HG02610 (cell line): ENCODE measurements around the gene FSCN2.
"Not testable (repeated sequence)": the region's sequence is repeated elsewhere in the genome, so short reads cannot be mapped to it uniquely, and the experiment has no call there.

Experiments used
- ATAC-seq: cut with Tn5 transposase; IDR thresholded peaks from one replicate; pipeline ENCODE4 v1.9.1; 2021; ENCODE audit warnings: mild to moderate bottlenecking, moderate library complexity; ENCODE audit not compliant: unreplicated experiment

Gene FSCN2

GRCh38 chr17:81573794-81574642, 45.8 kb downstream of the FSCN2 start:
- ATAC-seq = no peak

DNA sequence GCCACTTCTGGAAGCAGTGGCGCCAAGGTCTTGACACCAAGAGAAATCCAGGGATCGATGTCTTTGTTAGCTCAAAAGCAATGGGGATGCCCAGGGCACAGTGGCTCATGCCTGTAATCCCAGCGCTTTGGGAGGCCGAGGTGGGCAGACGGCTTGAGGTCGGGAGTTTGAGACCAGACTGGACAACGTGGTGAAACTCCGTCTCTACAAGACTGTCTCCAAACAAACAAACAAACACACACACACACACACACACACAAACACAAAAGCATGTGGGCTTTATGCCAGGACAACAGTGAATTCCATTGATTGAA, 46.4 kb downstream of the FSCN2 start:
- ATAC-seq = no peak

GRCh38 chr17:81575836-81576235, 47.7 kb downstream of the FSCN2 start:
- no peak for ATAC-seq

- ATAC-seq = no peak
Measured at GRCh38 chr17:81576621-81577277, 48.6 kb downstream of the FSCN2 start.

- ATAC-seq = no peak
Measured at GRCh38 chr17:81577278-81578000, 49.3 kb downstream of the FSCN2 start.

- no peak for ATAC-seq
Measured at GRCh38 chr17:81578038-81578441, 49.9 kb downstream of the FSCN2 start.

DNA sequence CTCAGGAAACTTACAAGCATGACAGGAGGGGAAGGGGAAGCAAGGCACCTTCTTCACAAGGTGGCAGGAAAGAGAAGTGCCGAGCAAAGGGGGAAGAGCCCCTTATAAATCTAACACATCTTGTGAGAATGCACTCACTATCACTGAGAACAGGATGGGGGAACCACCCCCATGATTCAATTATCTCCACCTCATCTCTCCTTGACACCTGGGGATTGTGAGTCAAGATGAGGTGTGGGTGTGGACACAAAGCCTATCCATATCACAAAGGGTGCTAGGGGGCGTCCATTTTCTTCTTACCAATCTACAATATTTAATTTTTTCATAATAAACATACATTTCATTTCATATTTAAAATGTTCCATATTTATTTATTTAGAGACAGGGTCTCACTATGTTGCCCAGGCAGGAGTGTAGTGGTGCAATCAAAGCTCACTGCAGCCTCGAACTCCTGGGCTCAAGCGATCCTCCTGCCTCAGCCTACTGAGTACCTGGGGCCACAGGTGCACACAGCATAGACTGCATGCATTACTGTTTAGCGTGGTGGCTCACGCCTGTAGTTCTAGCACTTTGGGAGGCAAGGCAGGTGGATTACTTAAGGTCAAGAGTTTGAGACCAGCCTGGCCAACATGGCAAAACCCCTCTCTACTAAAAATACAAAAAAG, 50.5 kb downstream of the FSCN2 start:
- no peak for ATAC-seq

- no peak for ATAC-seq
Measured at GRCh38 chr17:81579298-81579697, 51.1 kb downstream of the FSCN2 start.

GRCh38 chr17:81579821-81580321, 51.7 kb downstream of the FSCN2 start:
- ATAC-seq = no peak

- ATAC-seq = no peak
Measured at GRCh38 chr17:81580481-81580880, 52.3 kb downstream of the FSCN2 start.

DNA sequence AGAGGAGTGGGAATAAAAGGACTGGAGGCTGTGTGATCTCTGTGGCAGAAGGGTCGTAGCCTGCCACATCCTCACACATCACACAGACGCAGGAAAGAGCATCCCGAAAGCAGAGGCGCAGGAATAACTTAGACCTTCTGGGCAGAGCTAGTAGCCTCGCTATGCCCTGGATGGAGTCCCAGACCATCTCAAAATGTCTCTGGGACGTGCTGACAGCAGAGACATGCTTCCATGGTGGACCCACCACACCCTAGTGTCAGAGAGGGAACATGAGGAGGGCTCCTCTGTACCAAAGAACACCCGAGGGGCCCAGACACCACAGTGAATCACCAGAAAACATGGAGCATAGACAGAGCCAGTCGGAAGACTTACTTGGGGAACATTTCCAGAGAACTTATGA, 53.6 kb downstream of the FSCN2 start:
- ATAC-seq = no peak

DNA sequence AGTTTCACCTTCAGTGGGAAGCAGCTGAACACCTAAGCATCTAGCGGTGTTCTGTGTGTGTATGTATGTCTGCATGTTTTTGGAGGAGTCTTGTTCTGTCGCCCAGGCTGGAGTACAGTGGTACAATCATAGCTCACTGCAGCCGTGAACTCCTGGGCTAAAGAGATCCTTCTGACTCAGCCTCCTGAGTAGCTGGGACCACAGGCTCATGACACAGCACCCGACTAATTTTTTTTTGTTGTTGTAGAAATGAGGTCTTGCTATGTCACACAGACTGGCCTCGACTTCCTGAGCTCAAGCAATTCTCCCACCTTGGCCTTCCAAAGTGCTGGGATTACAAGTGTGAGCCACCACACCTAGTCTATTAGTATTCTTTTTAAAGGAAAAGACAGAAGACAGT, 54.2 kb downstream of the FSCN2 start:
- ATAC-seq = no peak

DNA sequence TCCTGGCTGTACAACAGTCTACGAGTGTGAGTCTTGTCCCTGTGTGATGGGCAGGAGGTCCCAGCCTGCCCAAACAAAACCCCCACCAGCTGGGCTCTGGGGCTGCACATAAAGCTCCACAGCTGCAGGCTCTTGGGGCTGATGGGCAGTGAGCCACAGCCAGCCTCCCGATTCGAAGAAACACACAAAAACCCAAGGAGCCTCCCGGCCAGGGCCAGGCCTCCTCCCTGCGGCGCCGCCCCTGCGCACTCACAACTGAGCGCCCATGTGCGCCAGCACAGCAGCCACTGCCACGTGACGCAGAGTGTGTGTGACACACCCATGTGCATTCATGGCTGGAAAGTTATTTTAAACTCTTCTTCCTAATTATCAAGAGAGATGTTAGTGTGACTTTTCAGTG, 54.6 kb downstream of the FSCN2 start:
- no peak for ATAC-seq

- no peak for ATAC-seq
Measured at GRCh38 chr17:81583589-81584342, 55.6 kb downstream of the FSCN2 start.

DNA sequence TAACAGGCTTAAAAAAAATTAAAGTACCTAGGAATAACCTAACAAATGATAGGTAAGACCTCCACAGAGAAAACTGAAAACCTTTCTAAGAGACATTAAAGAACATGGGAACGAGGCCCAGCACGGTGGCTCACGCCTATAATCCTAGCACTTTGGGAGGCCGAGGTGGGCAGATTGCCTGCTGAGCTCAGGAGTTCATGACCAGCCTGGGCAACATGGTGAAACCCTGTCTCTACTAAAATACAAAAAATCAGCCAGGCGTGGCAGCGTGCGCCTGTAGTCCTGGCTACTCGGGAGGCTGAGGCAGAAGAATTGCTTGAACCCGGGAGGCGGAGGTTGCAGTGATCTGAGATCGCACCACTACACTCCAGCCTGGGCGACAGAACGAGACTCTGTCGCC, 56.6 kb downstream of the FSCN2 start:
- not testable (repeated sequence) for ATAC-seq

DNA sequence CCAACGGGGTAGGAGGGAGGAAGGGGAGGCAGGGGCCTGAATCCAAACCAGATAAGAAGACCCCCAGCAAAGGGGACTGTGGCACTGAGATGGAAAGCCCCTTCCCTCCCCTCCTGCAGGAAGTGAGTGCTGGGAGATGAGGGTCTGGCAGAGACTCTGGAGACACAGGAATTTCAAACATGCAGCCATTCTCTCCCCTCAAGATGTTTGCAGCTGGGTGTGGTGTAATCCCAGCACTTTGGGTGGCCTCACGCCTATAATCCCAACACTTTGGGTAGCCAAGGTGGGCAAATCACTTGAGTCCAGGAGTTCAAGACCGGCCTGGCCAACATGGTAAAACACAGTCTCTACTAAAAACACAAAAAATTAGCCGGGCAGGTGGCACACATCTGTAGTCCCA, 57.9 kb downstream of the FSCN2 start:
- ATAC-seq = no peak
